ENCODE data around the gene IFNLR1.

DNA sequence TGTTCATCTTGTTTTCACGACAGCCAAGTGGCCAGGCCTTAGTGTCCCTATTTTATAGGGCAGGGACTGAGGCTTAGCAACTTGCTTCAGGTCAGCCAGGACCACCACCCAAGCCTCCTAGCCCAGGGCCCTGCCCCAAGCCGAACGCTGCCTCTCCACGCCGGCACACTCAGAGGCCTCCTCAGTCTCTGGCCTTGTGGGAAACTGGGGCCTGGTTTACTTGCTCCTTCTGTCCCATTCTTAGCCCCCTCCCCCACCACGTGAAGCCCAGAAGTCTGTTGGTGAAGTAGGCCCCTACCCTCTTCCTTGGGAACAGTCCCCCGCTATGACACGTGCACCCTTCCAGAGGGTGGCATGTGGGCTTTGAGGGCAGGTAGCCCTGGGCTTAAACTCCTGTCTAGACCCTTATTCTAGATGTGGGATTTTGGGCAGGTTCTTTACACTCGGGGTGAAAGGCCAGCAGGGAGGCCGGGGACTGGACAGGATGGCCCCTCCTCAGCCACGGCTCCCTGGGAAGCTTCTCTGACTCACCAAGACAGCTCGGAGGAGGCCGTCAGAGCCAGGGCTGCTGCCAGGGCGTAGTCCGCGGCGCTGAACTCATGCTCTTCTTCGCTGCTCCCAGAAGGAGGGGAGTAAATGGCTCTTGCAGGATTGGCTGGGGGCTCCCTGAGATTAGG lies 79.5 kb downstream of the IFNLR1 start:
- TF ChIP-seq, protein P1, sequence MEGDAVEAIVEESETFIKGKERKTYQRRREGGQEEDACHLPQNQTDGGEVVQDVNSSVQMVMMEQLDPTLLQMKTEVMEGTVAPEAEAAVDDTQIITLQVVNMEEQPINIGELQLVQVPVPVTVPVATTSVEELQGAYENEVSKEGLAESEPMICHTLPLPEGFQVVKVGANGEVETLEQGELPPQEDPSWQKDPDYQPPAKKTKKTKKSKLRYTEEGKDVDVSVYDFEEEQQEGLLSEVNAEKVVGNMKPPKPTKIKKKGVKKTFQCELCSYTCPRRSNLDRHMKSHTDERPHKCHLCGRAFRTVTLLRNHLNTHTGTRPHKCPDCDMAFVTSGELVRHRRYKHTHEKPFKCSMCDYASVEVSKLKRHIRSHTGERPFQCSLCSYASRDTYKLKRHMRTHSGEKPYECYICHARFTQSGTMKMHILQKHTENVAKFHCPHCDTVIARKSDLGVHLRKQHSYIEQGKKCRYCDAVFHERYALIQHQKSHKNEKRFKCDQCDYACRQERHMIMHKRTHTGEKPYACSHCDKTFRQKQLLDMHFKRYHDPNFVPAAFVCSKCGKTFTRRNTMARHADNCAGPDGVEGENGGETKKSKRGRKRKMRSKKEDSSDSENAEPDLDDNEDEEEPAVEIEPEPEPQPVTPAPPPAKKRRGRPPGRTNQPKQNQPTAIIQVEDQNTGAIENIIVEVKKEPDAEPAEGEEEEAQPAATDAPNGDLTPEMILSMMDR (IDR thresholded peaks at IDR 0.05 in 4 of 5, conservative IDR thresholded peaks at IDR 0.05 in 1 of 5), result no peak
- TF ChIP-seq POLR2A (IDR thresholded peaks at IDR 0.05), result no peak

Data from gastrocnemius medialis (tissue), 4 donors.